RWPE1 (cell line): ENCODE measurements around the gene SLC35F2.
A peak's percentile ranks its signal among the peaks of the same experiment; 100 is the strongest.
"Not testable (repeated sequence)": the region's sequence is repeated elsewhere in the genome, so short reads cannot be mapped to it uniquely, and the experiment has no call there.

Source experiments
- CTCF ChIA-PET: fragments of 350-600 bp; sonication (Branson Sonifier 250); formaldehyde crosslinking; extraction: SDS; loops from one replicate; lab custom pipeline; 2021; lab: Yijun Ruan, JAX
- POLR2A ChIA-PET: fragments of 400-600 bp; formaldehyde crosslinking; extraction: SDS; loops from one replicate; lab custom pipeline; 2020; ENCODE audit warnings: antibody characterized with exemption; ENCODE audit not compliant: low non-redundant PET; lab: Yijun Ruan, JAX
- DNase-seq: peaks from one replicate; pipeline ENCODE4 v3.0.0; 2012; ENCODE audit warnings: low spot score
- H3K27ac ChIP-seq: fragments of 450-650 bp; 2 replicates; pipeline ENCODE4 v1.5.1; 2017
- CTCF ChIP-seq: fragments of 450-650 bp; conservative IDR thresholded peaks from 2 replicates; pipeline ENCODE4 v1.5.1; 2017; ENCODE audit warnings: low read depth, mild to moderate bottlenecking

The SLC35F2 gene

GRCh38 chr11:107864591-107864990, 6.0 kb upstream of the SLC35F2 start:
- POLR2A ChIA-PET, result interaction anchor here (0.6 kb wide), 1 partner anchor 45 kb away, joined by 4 read pairs; no protein-coding TSS in a partner anchor
- CTCF ChIA-PET, result interaction anchor here (0.6 kb wide), 1 partner anchor 36 kb away, joined by 3 read pairs; no protein-coding TSS in a partner anchor
- TF ChIP-seq CTCF, result no peak

DNA sequence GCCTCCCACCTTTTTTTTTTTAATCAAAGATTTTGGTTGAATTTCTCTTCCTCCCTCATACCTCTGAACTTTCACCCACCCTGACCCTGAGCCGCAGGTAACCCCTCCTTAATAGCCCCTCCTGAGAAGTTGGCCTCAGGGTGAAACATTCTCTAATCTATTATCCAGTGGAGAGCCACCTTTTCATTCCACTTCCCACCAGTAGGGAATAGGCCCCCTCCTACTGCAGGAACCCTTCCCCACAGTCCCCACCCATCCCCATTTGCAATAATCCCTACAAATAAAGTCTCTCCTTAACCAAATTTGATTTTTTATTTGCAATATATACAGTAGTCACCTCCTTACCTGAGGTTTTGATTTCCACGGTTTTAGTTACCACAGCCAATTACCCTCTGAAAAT, 2.1 kb upstream of the SLC35F2 start:
- CTCF ChIA-PET, result no interaction called here
- TF ChIP-seq CTCF, result no peak
- POLR2A ChIA-PET, result no interaction called here
- DNase-seq, result no peak
- H3K27ac ChIP-seq, result no peak overlapping the region

More at GRCh38 chr11:107864591-107864990, 6.0 kb upstream of the SLC35F2 start:
- no peak for DNase-seq
- no peak overlapping the region for H3K27ac ChIP-seq

GRCh38 chr11:107860240-107860620, 1.6 kb upstream of the SLC35F2 start:
- POLR2A ChIA-PET, DNase-seq: not testable (repeated sequence)
- peak overlapping the region; percentile 91; the same call in 1 of the 2 replicates for H3K27ac ChIP-seq
- CTCF ChIA-PET, result interaction anchor here (0.7 kb wide), 1 partner anchor 89 kb away, joined by 5 read pairs; no protein-coding TSS in a partner anchor

- ChIA-PET CTCF (interaction anchor here (0.6 to 0.7 kb wide), 3 partner anchors 45 to 88 kb away, joined by 5 read pairs; no protein-coding TSS in a partner anchor), POLR2A (interaction anchor here (0.7 kb wide), 1 partner anchor 35 kb away, joined by 5 read pairs; no protein-coding TSS in a partner anchor)
- peak; percentile 42 for DNase-seq
- TF ChIP-seq CTCF, result no peak
- peak overlapping the region; percentile 91 for H3K27ac ChIP-seq
Observed at GRCh38 chr11:107859459-107860239, 1.1 kb upstream of the SLC35F2 start.

GRCh38 chr11:107857550-107858216, 904 bp downstream of the SLC35F2 start:
- peak overlapping the region; percentile 91 for H3K27ac ChIP-seq
- ChIA-PET CTCF (interaction anchor here (0.6 kb wide), 1 partner anchor 1788 kb away, joined by 3 read pairs; no protein-coding TSS in a partner anchor), POLR2A (no interaction called here)
- DNase-seq, result no peak
- TF ChIP-seq CTCF, result no peak

DNA sequence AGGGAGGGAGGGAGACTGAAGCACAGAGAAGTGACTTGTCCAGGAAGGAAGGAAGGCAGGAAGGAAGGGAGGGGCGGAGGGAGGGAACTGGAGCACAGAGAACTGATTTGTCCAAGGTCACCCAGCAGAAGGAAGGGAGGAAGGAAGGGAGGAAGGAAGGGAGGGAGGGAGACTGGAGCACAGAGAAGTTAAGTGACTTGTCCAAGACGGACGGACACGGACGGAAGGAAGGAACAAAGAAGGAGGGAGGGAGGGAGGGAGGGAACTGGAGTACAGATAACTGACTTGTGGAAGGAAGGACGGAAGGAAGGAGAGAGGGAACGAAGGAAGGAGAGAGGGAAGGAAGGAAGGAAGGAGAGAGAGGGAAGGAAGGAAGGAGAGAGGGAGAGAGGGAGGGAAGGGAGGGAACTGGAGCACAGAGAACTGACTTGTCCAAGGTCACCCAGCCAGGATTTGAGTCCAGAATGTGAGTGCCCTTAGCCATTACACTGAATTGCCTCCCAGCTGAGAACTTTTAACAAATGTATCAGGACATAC, 1.5 kb downstream of the SLC35F2 start:
- CTCF ChIA-PET, result interaction anchor here (0.6 kb wide), 1 partner anchor 1787 kb away, joined by 3 read pairs; no protein-coding TSS in a partner anchor
- no peak for DNase-seq
- H3K27ac ChIP-seq, result peak overlapping the region; percentile 77
- no peak for TF ChIP-seq CTCF
- POLR2A ChIA-PET, result no interaction called here
